Fibroblast of villous mesenchyme (primary cell): Measurements from ENCODE around the gene CYS1. TPM values are rescaled to one million over a fixed set of nuclear protein-coding genes. Genes with fewer than 3 reads are reported as not detected.

Experiments
- DNase-seq: peaks from one replicate; pipeline ENCODE4 v3.0.0-alpha.2; 2010; ENCODE audit warnings: low read depth
- H3K4me3 ChIP-seq: 2 replicates; pipeline ENCODE4 v1.5.1; 2011; ENCODE audit warnings: low read depth, mild to moderate bottlenecking, low read length
- total RNA-seq: library from RNA; depleted of rRNA; stranded (reverse); fragments of >200 nt; gene quantifications from 2 replicates; pipeline ENCODE4 v1.2.3, GENCODE V29; 2012
- TF ChIP-seq, protein P1 (sequence below): IDR thresholded peaks from 2 replicates; pipeline ENCODE4 v1.5.1; 2012; ENCODE audit warnings: low read depth, mild to moderate bottlenecking, low read length; ENCODE audit not compliant: insufficient read depth

Gene CYS1
- total RNA-seq, 1 donor, result 2.2 TPM

DNA sequence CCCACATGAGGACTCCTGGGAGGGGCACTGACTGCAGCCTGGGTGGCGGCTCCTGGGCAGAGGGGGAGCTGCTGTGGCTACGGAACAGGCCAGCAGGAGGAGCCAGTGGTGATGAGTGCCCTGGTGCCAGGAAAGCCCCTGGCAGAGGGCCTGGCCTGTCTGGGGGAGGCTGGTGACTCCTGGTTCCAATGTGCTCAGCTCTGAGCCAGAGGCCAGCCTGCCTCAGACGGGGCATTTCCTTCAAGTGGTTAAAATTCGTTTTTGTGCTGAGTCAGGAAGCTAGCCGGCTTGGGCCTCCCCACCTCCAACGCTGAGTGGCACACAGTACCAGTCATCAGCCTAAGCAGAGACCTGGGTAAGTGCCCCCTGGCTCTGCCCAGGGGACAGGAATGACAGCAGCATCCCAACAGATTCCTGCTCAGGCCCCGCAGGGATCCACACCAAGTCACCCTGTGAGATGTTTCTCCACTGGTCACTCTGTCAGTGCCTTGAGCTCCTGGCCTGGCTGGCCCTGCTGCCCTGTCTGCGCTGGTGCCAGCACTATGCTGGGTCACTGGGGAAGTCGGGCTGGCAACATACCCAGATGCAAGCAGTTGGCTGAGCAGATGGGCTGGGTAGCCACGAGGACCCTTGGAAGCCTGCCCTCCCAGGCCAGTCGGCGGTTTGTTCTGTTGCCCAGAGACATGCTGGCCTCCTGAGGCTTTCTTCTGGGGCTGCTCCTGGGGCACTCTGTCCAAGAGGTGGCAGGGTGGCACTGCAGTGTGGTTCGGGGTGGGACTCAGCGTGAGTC lies 43.9 kb downstream of the CYS1 start:
- no peak overlapping the region for H3K4me3 ChIP-seq
- TF ChIP-seq, protein P1, sequence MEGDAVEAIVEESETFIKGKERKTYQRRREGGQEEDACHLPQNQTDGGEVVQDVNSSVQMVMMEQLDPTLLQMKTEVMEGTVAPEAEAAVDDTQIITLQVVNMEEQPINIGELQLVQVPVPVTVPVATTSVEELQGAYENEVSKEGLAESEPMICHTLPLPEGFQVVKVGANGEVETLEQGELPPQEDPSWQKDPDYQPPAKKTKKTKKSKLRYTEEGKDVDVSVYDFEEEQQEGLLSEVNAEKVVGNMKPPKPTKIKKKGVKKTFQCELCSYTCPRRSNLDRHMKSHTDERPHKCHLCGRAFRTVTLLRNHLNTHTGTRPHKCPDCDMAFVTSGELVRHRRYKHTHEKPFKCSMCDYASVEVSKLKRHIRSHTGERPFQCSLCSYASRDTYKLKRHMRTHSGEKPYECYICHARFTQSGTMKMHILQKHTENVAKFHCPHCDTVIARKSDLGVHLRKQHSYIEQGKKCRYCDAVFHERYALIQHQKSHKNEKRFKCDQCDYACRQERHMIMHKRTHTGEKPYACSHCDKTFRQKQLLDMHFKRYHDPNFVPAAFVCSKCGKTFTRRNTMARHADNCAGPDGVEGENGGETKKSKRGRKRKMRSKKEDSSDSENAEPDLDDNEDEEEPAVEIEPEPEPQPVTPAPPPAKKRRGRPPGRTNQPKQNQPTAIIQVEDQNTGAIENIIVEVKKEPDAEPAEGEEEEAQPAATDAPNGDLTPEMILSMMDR, result peak; percentile 46
- DNase-seq, result peak; percentile 39

DNA sequence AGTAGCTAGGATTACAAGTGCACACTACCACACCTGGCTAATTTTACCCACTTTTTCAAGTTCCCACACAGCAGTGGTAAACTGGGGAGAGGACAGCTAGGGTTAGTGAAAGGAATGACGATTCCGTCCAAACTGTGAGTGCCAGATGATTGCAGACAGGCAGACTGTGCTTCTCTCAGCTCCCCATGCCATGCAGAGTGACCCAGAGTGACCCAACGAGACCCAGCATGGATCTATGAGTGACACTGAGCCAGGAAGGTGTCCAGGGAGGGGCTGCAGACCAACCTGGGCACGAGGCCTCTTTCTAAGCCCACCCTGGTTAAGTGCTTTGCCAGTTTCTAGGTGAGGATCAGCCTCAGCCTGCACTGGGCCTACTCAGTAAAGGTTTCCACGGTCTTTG lies 44.6 kb downstream of the CYS1 start:
- no peak for DNase-seq
- TF ChIP-seq, protein P1, result no peak
- H3K4me3 ChIP-seq, result no peak overlapping the region

DNA sequence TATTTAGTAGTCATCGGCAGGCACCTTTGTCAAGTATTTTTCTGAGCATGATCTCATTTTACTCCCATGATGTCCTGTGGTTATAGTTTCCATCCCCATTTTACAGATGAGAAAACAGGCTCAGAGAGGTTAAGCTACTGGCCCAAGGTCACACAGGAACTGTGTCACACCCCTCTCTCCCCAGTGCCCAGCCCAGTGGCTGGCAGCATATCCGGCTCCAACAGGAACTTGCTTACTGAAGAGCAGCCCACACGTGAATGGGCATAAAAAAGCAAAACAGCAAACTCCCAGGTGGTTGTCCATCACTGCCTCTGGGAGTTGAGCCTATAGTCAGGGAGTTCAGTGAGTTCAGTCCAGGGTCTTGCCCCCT lies 45.2 kb downstream of the CYS1 start:
- no peak overlapping the region for H3K4me3 ChIP-seq
- TF ChIP-seq, protein P1, result no peak
- DNase-seq, result no peak

- no peak overlapping the region for H3K4me3 ChIP-seq
- TF ChIP-seq, protein P1, result no peak
- DNase-seq, result no peak
These were observed 45.7 kb downstream of the CYS1 start for GRCh38 chr2:10034333-10035052.

- DNase-seq, result no peak
These were observed 46.8 kb downstream of the CYS1 start for GRCh38 chr2:10033251-10034006.

DNA sequence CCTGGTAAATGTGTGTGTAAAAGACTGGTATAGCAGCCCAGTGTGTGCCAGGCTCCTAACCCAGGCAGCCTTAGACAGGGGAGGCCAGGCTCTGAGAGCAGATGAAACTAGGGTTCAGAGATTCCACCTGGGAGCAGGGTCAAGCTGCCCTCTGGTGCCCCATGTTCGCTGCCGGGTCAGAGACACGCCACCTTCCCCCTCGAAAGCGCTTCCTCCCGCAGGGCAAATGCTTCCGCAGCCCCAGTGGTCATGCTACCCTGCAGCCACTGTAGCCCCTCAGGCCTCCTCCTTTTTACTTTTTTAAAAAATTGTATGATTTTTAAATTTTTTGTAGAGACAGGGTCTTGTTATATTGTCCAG lies 47.5 kb downstream of the CYS1 start:
- no peak for DNase-seq
- H3K4me3 ChIP-seq, result no peak overlapping the region
- TF ChIP-seq, protein P1, result no peak

More at GRCh38 chr2:10033251-10034006, 46.8 kb downstream of the CYS1 start:
- TF ChIP-seq, protein P1, result no peak
- H3K4me3 ChIP-seq, result no peak overlapping the region
